Gastroesophageal sphincter (tissue), 3 donors: ENCODE results near the gene CEP131.

ENCODE experiments used
- POLR2AphosphoS5 ChIP-seq: sonication (generic); formaldehyde crosslinking; IDR thresholded peaks from one replicate; pipeline ENCODE4 v1.6.1; 2017; ENCODE audit warnings: antibody characterized with exemption
- TF ChIP-seq, protein P1 (sequence below), 4 experiments: fragments of 200-600 bp in 2 of 4; fragments of 450-650 bp in 2 of 4; sonication (generic) in 1 of 4; IDR thresholded peaks; one replicate each; pipeline ENCODE4 v1.5.1; 2017 to 2019; ENCODE audit warnings: antibody characterized with exemption in 4 of 4, mild to moderate bottlenecking in 2 of 4, moderate library complexity in 2 of 4

DNA sequence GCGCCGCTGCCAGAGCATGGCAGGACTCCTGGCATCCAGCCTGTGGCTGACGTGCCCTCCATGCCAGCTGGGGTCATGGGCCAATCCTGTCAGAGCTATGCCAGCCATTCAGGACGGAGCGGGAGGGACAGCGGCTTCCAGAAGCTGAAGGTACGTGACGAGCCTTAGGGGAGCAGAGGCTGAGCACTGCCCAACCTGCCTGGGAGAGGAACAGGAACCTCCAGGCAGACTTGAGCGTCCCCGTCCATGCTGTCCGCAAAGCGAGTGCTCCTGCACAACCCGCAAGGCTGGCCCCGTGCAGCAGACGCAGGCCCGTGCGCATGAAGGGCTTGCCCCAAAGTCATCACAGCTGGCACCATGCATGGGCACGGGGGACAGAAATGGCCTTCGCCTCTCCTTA, 37.9 kb upstream of the CEP131 start:
- TF ChIP-seq, protein P1, sequence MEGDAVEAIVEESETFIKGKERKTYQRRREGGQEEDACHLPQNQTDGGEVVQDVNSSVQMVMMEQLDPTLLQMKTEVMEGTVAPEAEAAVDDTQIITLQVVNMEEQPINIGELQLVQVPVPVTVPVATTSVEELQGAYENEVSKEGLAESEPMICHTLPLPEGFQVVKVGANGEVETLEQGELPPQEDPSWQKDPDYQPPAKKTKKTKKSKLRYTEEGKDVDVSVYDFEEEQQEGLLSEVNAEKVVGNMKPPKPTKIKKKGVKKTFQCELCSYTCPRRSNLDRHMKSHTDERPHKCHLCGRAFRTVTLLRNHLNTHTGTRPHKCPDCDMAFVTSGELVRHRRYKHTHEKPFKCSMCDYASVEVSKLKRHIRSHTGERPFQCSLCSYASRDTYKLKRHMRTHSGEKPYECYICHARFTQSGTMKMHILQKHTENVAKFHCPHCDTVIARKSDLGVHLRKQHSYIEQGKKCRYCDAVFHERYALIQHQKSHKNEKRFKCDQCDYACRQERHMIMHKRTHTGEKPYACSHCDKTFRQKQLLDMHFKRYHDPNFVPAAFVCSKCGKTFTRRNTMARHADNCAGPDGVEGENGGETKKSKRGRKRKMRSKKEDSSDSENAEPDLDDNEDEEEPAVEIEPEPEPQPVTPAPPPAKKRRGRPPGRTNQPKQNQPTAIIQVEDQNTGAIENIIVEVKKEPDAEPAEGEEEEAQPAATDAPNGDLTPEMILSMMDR (IDR thresholded peaks at IDR 0.05) = no peak
- no peak for TF ChIP-seq POLR2AphosphoS5
